NCI-H510A (cell line): Measurements from ENCODE around the gene MKX.
"Not testable (repeated sequence)": the region's sequence is repeated elsewhere in the genome, so short reads cannot be mapped to it uniquely, and the experiment has no call there.

Experiments used
- DNase-seq: peaks from one replicate; lab custom pipeline; 2025; lab: John Stamatoyannopoulos, UW

Gene MKX

DNA sequence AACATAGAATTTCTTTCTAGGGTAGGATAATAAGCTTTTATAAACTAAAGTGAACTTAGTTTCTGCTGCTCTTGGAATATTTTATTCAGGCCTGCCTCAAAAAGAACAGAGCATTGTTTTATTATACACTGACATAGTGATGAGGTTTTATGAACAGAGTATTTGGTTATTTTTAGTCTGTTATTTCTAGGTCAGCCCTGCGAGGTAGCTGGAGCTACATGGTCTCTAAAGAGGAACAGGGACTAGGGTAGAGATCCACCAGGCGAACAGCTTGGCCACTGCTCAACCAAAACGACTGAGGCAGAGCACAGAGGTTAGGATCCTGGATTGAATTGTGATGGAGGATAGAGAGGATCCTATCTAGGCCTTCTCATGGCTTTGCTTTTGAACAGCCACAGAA is 53.0 kb downstream of the MKX start:
- DNase-seq, result no peak

DNA sequence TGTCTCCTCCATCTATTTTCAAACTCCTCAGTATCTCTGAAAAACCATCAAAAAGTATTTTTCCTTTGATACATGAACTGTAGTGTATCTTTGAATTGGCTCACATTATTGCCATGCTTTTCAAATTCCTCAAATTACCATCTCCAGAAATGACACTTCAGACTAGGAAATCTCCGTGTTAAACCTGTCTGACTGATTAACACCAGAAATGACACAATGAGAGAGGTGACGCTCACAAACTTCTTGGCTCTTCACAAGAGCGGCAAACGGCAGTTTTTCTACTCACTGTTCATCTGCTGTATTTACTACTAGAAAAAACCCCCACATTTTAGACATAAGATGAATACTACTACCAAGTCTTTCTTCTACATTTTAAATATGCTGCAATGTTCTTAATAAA is 56.6 kb downstream of the MKX start:
- no peak for DNase-seq

DNA sequence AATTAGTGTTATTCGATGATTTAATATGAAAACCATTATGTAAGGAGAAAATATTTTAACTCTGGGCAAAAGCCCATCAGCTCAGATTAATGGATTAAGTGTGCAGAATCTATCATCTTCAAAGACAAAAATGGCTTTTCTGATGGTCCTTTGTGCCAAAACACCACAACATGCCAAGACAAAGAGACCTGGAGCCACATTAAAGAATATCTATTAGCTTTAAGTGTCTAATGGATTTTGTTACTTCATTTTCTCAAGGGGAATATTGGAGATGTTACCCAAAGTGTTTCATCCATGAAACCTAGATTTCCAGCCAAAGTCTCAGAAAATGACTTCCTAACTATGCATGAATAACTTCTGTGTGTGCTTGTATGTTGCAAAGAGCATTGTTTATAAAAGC is 57.3 kb downstream of the MKX start:
- DNase-seq, result no peak

DNA sequence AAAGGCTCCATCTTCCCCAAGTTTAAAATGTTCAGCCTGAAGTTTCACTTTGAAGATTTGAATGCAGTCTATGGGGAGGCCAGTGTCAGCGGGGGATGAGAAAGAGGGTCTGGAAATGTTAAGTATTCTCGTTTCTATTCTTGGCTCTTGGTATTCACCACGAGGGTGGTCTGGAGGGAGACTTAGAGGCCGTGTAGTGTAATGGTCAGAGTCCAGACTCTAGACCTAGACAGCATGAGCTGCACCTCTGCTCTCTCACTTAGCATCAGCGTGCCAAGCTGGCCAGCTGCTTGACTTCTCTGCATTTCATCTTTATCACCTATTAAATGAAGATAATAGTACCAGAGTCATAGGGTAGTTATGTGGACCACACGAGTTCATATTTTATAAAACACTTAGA is 57.9 kb downstream of the MKX start:
- DNase-seq, result no peak

- no peak for DNase-seq
Measured at GRCh38 chr10:27687326-27687725, 58.3 kb downstream of the MKX start.

GRCh38 chr10:27685681-27686080 is 59.9 kb downstream of the MKX start:
- DNase-seq, result no peak

DNA sequence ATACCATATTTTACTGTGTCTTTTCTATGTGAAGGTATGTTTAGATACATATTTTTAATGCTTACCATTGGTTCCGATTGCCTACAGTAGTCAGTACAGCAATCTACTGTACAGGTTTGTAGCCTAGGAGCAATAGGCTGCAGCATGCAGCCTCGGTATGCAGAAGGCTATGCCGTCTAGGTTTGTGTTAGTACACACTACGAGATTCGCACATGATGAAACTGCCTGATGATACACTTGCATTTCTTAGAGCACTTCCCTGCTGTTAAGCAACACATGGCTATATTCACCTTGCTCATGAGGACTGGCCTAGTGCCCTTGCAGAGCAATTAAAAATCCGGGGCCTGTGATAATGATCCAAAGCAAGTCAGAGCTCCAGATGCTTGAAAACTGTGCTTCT is 62.4 kb downstream of the MKX start:
- no peak for DNase-seq

- DNase-seq, result not testable (repeated sequence)
Measured at GRCh38 chr10:27681795-27682194, 63.8 kb downstream of the MKX start.

GRCh38 chr10:27680691-27681605 is 64.7 kb downstream of the MKX start:
- DNase-seq, result no peak

- no peak for DNase-seq
Measured at GRCh38 chr10:27680006-27680557, 65.5 kb downstream of the MKX start.

GRCh38 chr10:27679369-27679912 is 66.2 kb downstream of the MKX start:
- DNase-seq, result no peak

- DNase-seq, result no peak
Measured at GRCh38 chr10:27678166-27678565, 67.5 kb downstream of the MKX start.

- DNase-seq, result no peak
Measured at GRCh38 chr10:27673065-27673464, 72.6 kb downstream of the MKX start.

DNA sequence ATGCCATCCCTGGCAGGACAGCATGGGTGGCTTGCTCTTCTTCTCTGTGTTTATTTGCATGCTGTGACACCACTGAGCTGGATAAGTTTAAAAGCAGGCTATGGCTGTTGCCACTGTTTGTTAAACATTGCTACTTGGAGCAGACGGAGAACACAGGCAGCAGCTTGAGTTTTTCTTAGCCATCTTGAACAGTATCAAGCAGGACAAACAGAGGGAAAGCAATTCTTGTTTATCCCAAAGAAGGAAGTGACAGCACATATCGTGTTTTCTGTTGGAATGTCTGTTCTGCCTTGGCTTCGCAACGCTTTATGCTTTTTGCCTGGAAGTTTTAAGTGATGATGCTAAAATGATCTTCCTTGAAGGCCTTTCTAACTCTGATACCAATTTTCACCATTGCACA is 73.8 kb downstream of the MKX start:
- DNase-seq, result no peak

GRCh38 chr10:27664461-27664860 is 81.2 kb downstream of the MKX start:
- no peak for DNase-seq

GRCh38 chr10:27663621-27664020 is 82.0 kb downstream of the MKX start:
- no peak for DNase-seq

- no peak for DNase-seq
Measured at GRCh38 chr10:27661514-27662286, 83.9 kb downstream of the MKX start.

DNA sequence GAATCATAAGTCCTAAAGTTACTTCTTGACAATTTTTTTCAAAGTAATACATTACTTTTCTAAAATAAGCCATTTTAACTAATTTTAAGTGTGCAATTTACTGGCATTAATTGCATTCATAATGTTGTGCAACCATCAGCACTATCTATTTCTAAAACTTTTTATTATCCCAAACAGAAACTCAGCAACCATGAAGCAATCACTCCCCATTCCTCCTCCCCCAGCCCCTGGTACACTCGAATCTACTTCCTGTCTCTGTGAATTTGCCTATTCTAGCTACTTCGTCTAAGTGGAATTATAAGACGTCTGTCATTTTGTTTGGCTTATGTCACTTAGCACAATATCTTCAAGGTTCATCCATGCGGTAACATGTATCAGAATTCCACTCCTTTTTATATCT is 84.9 kb downstream of the MKX start:
- DNase-seq, result no peak

DNA sequence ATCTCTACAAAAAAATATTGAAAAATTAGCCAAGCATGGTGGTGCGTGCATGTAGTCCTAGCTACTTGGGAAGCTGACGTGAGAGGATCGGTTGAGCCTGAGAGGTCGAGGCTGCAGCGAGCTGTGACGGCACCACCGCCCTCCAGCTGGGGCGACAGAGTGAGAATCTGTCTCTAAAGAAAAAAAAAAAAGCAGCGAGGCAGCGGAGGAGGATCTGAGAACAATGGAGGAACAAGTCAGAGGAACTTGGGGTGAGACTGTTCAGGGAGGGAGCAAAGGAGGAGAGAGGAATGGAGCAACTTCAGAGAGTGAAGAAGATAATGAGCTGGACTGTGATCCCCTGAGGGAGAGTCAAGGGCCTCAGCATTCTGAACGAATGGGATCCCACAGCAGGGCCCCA is 85.4 kb downstream of the MKX start:
- DNase-seq, result no peak

DNA sequence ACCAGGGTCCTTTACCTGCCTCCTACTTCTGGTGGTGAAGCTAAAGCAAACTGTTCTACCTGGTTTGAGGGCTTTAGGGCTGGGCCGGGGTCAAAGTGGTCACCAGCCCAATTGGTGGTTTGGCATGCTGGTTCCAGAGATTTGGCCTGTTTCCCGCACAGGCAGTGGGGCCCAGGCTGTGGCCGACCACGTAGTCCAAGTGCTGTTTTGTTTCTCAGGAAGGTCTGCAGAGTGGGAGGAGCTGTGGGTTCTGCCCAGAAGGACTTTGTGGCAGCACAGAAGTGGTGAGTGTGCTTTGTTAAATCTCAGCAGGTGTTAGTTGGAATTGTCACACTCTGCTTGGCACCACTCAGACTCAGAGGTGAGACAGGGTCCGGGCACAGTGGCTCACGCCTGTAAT is 85.8 kb downstream of the MKX start:
- no peak for DNase-seq

DNA sequence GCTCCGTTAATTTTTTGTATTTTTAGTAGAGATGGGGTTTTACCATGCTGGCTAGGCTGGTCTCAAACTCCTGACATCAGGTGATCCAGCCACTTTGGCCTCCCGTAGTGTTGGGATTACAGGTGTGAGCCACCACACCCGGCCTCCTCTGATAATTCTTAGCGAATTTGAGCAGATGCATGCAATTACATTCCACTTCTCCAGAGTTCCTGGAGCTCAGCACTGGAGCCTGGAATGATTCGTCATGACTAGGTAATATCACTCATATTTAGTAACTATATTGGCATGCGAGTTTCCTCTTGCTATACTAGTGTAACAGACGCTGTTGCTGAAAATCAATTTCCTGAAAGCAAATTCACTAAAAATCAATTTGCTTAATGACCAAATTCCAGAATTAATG is 86.8 kb downstream of the MKX start:
- DNase-seq, result no peak

DNA sequence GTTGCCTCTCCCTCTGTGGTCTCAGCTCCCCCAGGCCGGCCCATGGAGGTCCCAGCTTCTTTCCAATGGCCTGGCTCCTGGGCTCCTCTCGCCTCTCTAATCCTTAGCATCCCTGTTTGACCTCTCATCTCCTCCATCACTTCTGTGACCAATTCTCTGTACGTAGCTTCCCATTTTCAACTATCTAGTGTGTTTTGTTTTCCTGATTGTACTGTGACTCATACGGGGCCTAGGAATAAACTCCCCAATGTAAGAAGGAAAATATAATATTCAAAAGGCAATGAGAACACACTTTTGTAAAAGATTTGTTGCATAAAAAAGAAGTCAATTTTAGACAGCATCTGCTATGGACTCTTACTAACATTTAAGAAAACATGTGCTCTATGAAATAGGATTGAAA is 90.3 kb downstream of the MKX start:
- DNase-seq, result no peak

GRCh38 chr10:27654284-27654683 is 91.3 kb downstream of the MKX start:
- no peak for DNase-seq
